K562 (cell line): Measurements from ENCODE around the gene LIX1L. TPM values are rescaled to one million over a fixed set of nuclear protein-coding genes. Genes with fewer than 3 reads are reported as not detected.

Experiments used
- ATAC-seq: fragments of 200-7000 bp; cut with Tn5 transposase; 3 replicates; pipeline ENCODE4 v1.9.1; 2020; ENCODE audit warnings: moderate library complexity
- BruUV-seq: library from RNA; stranded (reverse); fragments of 400-500 nt; replicated peaks from 2 replicates; lab custom pipeline; 2021; lab: Mats Ljungman, UMichigan
- CTCF ChIA-PET: fragments of 300-600 bp; formaldehyde crosslinking; extraction: SDS; loops from one replicate; lab custom pipeline; 2021; ENCODE audit warnings: low intra/inter-chr PET ratio; lab: Yijun Ruan, JAX
- POLR2A ChIA-PET: fragments of 300-600, 350-650 bp; sonication (Branson Sonifier 250); formaldehyde crosslinking; extraction: SDS; loops from one replicate; lab custom pipeline; 2021; ENCODE audit warnings: antibody characterized with exemption, inconsistent platforms; lab: Yijun Ruan, JAX
- DNase-seq, 4 experiments: peaks; one replicate each; pipeline versions ENCODE4 v3.0.0 to v3.0.0-alpha.2; 2011 to 2018; ENCODE audit warnings: low spot score in 3 of 4, mixed read lengths in 3 of 4; ENCODE audit errors: extremely low read depth in 1 of 4
- FAIRE-seq: peaks from 2 replicates; lab custom pipeline; 2011; peaks lifted over from hg19 to GRCh38; lab: Jason Lieb, UNC
- H2AFZ ChIP-seq: 2 replicates; pipeline ENCODE4 v1.6.0; 2011; ENCODE audit warnings: low read depth, low read length, control low read depth, inconsistent platforms
- H3K27ac ChIP-seq: fragments of 200-600 bp; 3 replicates; pipeline ENCODE4 v1.8.0; 2011; ENCODE audit warnings: low read depth, mild to moderate bottlenecking, control low read depth, inconsistent platforms, low read length, moderate library complexity, mixed read lengths; ENCODE audit errors: extremely low read depth
- H3K27me3 ChIP-seq, 2 experiments: fragments of 300-600 bp in 1 of 2; 2 replicates in 1 of 2; 3 replicates in 1 of 2; pipeline versions ENCODE4 v1.6.0 to v1.8.0; 2011; ENCODE audit warnings: inconsistent platforms in 2 of 2, low read length in 2 of 2, mild to moderate bottlenecking in 1 of 2, mixed read lengths in 1 of 2, moderate library complexity in 1 of 2; ENCODE audit not compliant: control insufficient read depth in 2 of 2, insufficient read depth in 2 of 2
- H3K36me3 ChIP-seq: fragments of 300-600 bp; 3 replicates; pipeline ENCODE4 v1.8.0; 2011; ENCODE audit warnings: mild to moderate bottlenecking, low read length, inconsistent platforms; ENCODE audit not compliant: control insufficient read depth, insufficient read depth
- H3K4me1 ChIP-seq, 2 experiments: fragments of 200-600 bp in 1 of 2; replicated peaks in 1 of 2; 2 replicates in 1 of 2; 3 replicates in 1 of 2; pipeline versions ENCODE4 v1.5.1 to v1.8.0; 2011; ENCODE audit warnings: inconsistent platforms in 2 of 2, low read length in 2 of 2, mild to moderate bottlenecking in 1 of 2, mixed read lengths in 1 of 2, moderate library complexity in 1 of 2; ENCODE audit not compliant: control insufficient read depth in 2 of 2, insufficient read depth in 2 of 2
- H3K4me2 ChIP-seq: 2 replicates; pipeline ENCODE4 v1.6.1; 2011; ENCODE audit warnings: low read length, control low read depth, inconsistent platforms, mixed read lengths; ENCODE audit not compliant: insufficient read depth
- H3K4me3 ChIP-seq: fragments of 200-600 bp; sonication (generic), shearing (Covaris generic); 2 replicates; pipeline ENCODE4 v1.5.1; 2016; ENCODE audit warnings: control low read depth, inconsistent platforms
- H3K79me2 ChIP-seq: fragments of 200-600 bp; 3 replicates; pipeline ENCODE4 v1.8.0; 2011; ENCODE audit warnings: low read length, inconsistent platforms; ENCODE audit not compliant: control insufficient read depth, insufficient read depth
- H3K9ac ChIP-seq, 2 experiments: 2 replicates each; pipeline versions ENCODE4 v1.6.0 to v1.6.1; 2011; ENCODE audit warnings: low read depth in 2 of 2, low read length in 2 of 2, control low read depth in 1 of 2, inconsistent platforms in 1 of 2, mild to moderate bottlenecking in 1 of 2, mixed read lengths in 1 of 2; ENCODE audit not compliant: insufficient read depth in 1 of 2
- H3K9me1 ChIP-seq: one replicate; pipeline ENCODE4 v1.6.0; 2011; ENCODE audit warnings: inconsistent platforms, mild to moderate bottlenecking, low read length, moderate library complexity; ENCODE audit not compliant: control insufficient read depth, insufficient read depth
- H3K9me3 ChIP-seq: replicated peaks from 2 replicates; pipeline ENCODE4 v1.5.1; 2011; ENCODE audit warnings: low read depth, low read length, inconsistent platforms; ENCODE audit not compliant: control insufficient read depth, insufficient read depth
- H4K20me1 ChIP-seq: replicated peaks from 2 replicates; pipeline ENCODE4 v1.6.1; 2011; ENCODE audit warnings: low read length, inconsistent platforms, mixed read lengths; ENCODE audit not compliant: control insufficient read depth, insufficient read depth
- CHCHD3 ChIP-seq: fragments of 250-450 bp; sonication (Bioruptor Pico); IDR thresholded peaks from 2 replicates; pipeline ENCODE4 v2.1.2; 2022; ENCODE audit warnings: mild to moderate bottlenecking
- EHMT2 ChIP-seq: fragments of 450-650 bp; IDR thresholded peaks from 2 replicates; pipeline ENCODE4 v1.6.1; 2018; ENCODE audit warnings: antibody characterized with exemption
- FOXA3 ChIP-seq, 2 experiments: fragments of 450-650 bp in 1 of 2; sonication (generic) in 1 of 2; formaldehyde crosslinking; IDR thresholded peaks in 1 of 2; conservative IDR thresholded peaks in 1 of 2; 2 replicates each; pipeline versions ENCODE4 v1.4.0 to v1.8.0; 2020 to 2022; ENCODE audit warnings: mild to moderate bottlenecking in 2 of 2, missing genetic modification reagents in 1 of 2
- GATAD2B ChIP-seq: fragments of 450-650 bp; IDR thresholded peaks from 2 replicates; pipeline ENCODE4 v1.6.1; 2017; ENCODE audit warnings: mild to moderate bottlenecking, borderline replicate concordance
- ILK ChIP-seq: fragments of 450-650 bp; IDR thresholded peaks from 2 replicates; pipeline ENCODE4 v1.6.1; 2016; ENCODE audit warnings: missing genetic modification characterization, low read depth, mild to moderate bottlenecking, missing compliant biosample characterization, moderate library complexity, borderline replicate concordance
- L3MBTL2 ChIP-seq: fragments of 450-650 bp; IDR thresholded peaks from 2 replicates; pipeline ENCODE4 v1.6.1; 2016; ENCODE audit warnings: mild to moderate bottlenecking, moderate library complexity
- MBD2 ChIP-seq: sonication (generic); IDR thresholded peaks from 2 replicates; pipeline ENCODE4 v1.6.1; 2016; ENCODE audit warnings: low read depth, borderline replicate concordance
- NCOA1 ChIP-seq: fragments of 450-650 bp; IDR thresholded peaks from 2 replicates; pipeline ENCODE4 v1.6.1; 2016; ENCODE audit warnings: low read depth
- PCBP2 ChIP-seq: fragments of 200-400 bp; formaldehyde crosslinking; IDR thresholded peaks from 2 replicates; pipeline ENCODE4 v1.6.1; 2018; ENCODE audit warnings: low read length, low read depth, mild to moderate bottlenecking, moderate library complexity; ENCODE audit not compliant: poor library complexity, severe bottlenecking
- POLR3G ChIP-seq: IDR thresholded peaks from 2 replicates; pipeline ENCODE4 v1.6.1; 2011; ENCODE audit not compliant: insufficient read length, insufficient replicate concordance; ENCODE audit errors: extremely low read depth
- POU5F1 ChIP-seq: fragments of 150-350 bp; IDR thresholded peaks from 2 replicates; pipeline ENCODE4 v1.6.1; 2014; ENCODE audit warnings: borderline replicate concordance, low read length, low read depth, mild to moderate bottlenecking; ENCODE audit not compliant: partially characterized antibody
- SETDB1 ChIP-seq: IDR thresholded peaks from one replicate; pipeline ENCODE4 v1.6.1; 2012; ENCODE audit warnings: low read length, control low read depth, inconsistent platforms
- SIRT6 ChIP-seq: IDR thresholded peaks from one replicate; pipeline ENCODE4 v1.6.1; 2012; ENCODE audit warnings: low read depth, mild to moderate bottlenecking, control low read depth, inconsistent platforms, low read length, moderate library complexity
- SMAD4 ChIP-seq: fragments of 250-450 bp; sonication (Bioruptor Pico); conservative IDR thresholded peaks from 2 replicates; pipeline ENCODE4 v1.8.0; 2021; ENCODE audit warnings: inconsistent platforms, mild to moderate bottlenecking, moderate library complexity
- TAF1 ChIP-seq: IDR thresholded peaks from 2 replicates; pipeline ENCODE4 v1.6.1; 2011; ENCODE audit warnings: mild to moderate bottlenecking, low read length, moderate library complexity; ENCODE audit not compliant: insufficient read depth, control insufficient read depth, severe bottlenecking; ENCODE audit errors: extremely low read depth
- ZNF445 ChIP-seq: fragments of 250-450 bp; sonication (Bioruptor Pico); IDR thresholded peaks from 2 replicates; pipeline ENCODE4 v1.4.0; 2020; ENCODE audit warnings: low read depth, mild to moderate bottlenecking, moderate library complexity
- WGBS: fragments of 100-300 bp; shearing (Covaris generic); methylation state at CpG from one replicate; pipeline ENCODE4 v1.1.6; 2016; ENCODE audit warnings: low coverage, mixed read lengths; ENCODE audit not compliant: insufficient coverage; ENCODE audit errors: missing lambda C conversion rate; 5-methylcytosine and 5-hydroxymethylcytosine counted together
- in situ Hi-C: fragments of 300-500 bp; cut with MboI; formaldehyde crosslinking; loops from 4 replicates; pipeline ENCODE4 v1.15.0; 2018; ENCODE audit warnings: inconsistent platforms, mixed read lengths
- intact Hi-C: fragments of 100-400 bp; cut with micrococcal nuclease; formaldehyde crosslinking; loops from 2 replicates; pipeline ENCODE4 v1.14.2; 2022
- polyA plus RNA-seq, 8 experiments: library from polyadenylated mRNA; depleted of rRNA in 4 of 8; stranded (reverse) in 5 of 8; unstranded in 3 of 8; fragments of >200 nt; fragmentation: Nextera tagmentation in 2 of 8; fragmentation: Illumina TruSeq in 1 of 8; extraction: Ambion mirVana in 2 of 8; extraction: Trizol in 1 of 8; gene quantifications; 2 replicates each; pipeline versions ENCODE4 v1.2.1 to v1.2.3, GENCODE V29; 2011 to 2014; ENCODE audit warnings: inconsistent platforms in 1 of 8, missing spikeins in 1 of 8
- total RNA-seq, 7 experiments: library from RNA; depleted of rRNA in 6 of 7; stranded (reverse); fragments of >200 nt in 6 of 7; fragmentation: Illumina TruSeq in 2 of 7; extraction: Trizol in 2 of 7; gene quantifications; 2 replicates each; pipeline versions ENCODE4 v1.2.1 to v1.2.3, GENCODE V29; 2011 to 2021; ENCODE audit warnings: low replicate concordance in 1 of 7
- TF ChIP-seq, protein P1 (sequence below): sonication (generic); formaldehyde crosslinking; IDR thresholded peaks from 2 replicates; pipeline ENCODE4 v1.8.0; 2022; ENCODE audit warnings: missing genetic modification reagents, mild to moderate bottlenecking, borderline replicate concordance

LIX1L gene
- total and polyA plus RNA-seq, 9 of the 15 experiments (the other 6 are each of a cell fraction or from before 2014, with no cell fraction given): 4.6 to 26.5 (median 12.5) TPM

- no peak overlapping the region for H3K4me3 ChIP-seq
- H3K4me1 ChIP-seq: peaks cover 13 to 52% of the 10 kb centered on the region in 2 experiments
- BruUV-seq: no TSS peak
- CTCF ChIA-PET: no interaction called here
- H2AFZ ChIP-seq: peak overlapping the region; percentile 73
- H3K9ac ChIP-seq: peak overlapping the region; percentile 38 to 78; a peak in 3 of 4 replicates
- peak overlapping the region; percentile 51 for H3K4me2 ChIP-seq
- H4K20me1 ChIP-seq: no peaks in the 10 kb centered on the region
- no peaks in the 10 kb centered on the region for H3K9me1 ChIP-seq
- intact Hi-C loops: no loop called here
- no peaks in the 10 kb centered on the region for H3K79me2 ChIP-seq
- H3K9me3 ChIP-seq: no peaks in the 10 kb centered on the region
- H3K27ac ChIP-seq: peak overlapping the region; percentile 57; the same call in 2 of the 3 replicates
- H3K36me3 ChIP-seq: no peaks in the 10 kb centered on the region
- WGBS: 14% methylated on average over 14 of the region's 15 CpGs
- ATAC-seq (peak; percentile 39), FAIRE-seq (no peak), DNase-seq (no peak)
- in situ Hi-C loops: no loop called here
- POLR2A ChIA-PET: interaction anchor here (0.9 to 15.5 kb wide), 11 partner anchors 4 to 78 kb away, joined by 3 to 320 read pairs (median 4); partner anchors contain the start of genes ANKRD34A, HJV, POLR3GL and TXNIP
- no peaks in the 10 kb centered on the region for H3K27me3 ChIP-seq
- TF ChIP-seq ILK (tag) (no peak), TAF1 (no peak), PCBP2 (no peak), EHMT2 (no peak), POU5F1 (no peak), GATAD2B (no peak), SIRT6 (no peak), L3MBTL2 (0 out of 2 replicates have a peak, but pooled peaks have one; percentile 23), MBD2 (no peak), FOXA3 (CRISPR knock-in tag; conservative IDR thresholded peaks at IDR 0.05 in 1 of 2, IDR thresholded peaks at IDR 0.05 in 1 of 2) (no peak), SMAD4 (no peak), SETDB1 (no peak), POLR3G (no peak), NCOA1 (no peak; the same call in 1 of the 2 replicates), CHCHD3 (CRISPR knock-in tag) (no peak), ZNF445 (CRISPR knock-in tag) (no peak)
- TF ChIP-seq, protein P1, sequence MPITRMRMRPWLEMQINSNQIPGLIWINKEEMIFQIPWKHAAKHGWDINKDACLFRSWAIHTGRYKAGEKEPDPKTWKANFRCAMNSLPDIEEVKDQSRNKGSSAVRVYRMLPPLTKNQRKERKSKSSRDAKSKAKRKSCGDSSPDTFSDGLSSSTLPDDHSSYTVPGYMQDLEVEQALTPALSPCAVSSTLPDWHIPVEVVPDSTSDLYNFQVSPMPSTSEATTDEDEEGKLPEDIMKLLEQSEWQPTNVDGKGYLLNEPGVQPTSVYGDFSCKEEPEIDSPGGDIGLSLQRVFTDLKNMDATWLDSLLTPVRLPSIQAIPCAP (CRISPR knock-in tag): no peak
These were observed 28.0 kb upstream of the LIX1L start for GRCh38 chr1:145985502-145986439.
